ENCODE data around the gene CBR3. TPM values are rescaled to one million over a fixed set of nuclear protein-coding genes. Genes with fewer than 3 reads are reported as not detected.
A peak's percentile ranks its signal among the peaks of the same experiment; 100 is the strongest.

Gene CBR3
- total RNA-seq, 4 donors from 2014 or later: 2.7 to 5.1 (median 3.2) TPM; not detected in 1

DNA sequence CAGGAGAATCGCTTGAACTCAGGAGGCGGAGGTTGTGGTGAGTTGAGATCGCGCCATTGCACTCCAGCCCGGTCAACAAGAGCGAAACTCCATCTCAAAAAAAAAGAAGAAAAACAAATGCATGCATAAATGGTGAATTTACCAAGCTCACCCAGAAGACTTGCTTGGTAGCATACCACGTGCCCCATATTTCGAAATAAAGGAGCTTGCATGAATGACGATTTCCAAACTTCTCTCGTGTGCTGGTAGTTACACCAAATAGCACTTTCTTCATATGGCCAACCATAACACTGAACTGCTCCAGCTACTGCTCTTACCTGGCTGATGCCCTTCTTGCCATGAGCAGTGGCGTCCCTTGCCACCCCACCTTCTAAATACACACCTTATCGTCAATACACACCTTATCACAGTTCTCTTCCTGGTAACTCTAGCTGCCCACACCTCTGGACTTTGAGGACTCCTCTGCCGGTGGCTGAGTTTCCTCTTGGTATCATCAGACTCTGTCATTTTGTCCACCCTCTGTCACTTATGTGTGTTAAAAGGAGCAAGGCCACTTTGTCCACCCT lies 24.6 kb downstream of the CBR3 start:
- peak in 2 of 3 donors; percentile 59 to 62 for DNase-seq
- Histone ChIP-seq H3K36me3 (no peaks in the 10 kb centered on the region), H3K27ac (peak overlapping the region in 1 of 4 donors; percentile 22), H3K4me3 (peak overlapping the region in 1 of 4 donors; percentile 4), H3K9me3 (no peaks in the 10 kb centered on the region), H3K4me1 (peaks cover 0 to 13% (median 3%) of the 10 kb centered on the region in 4 donors), H3K27me3 (no peaks in the 10 kb centered on the region)
- peak in 1 of 2 donors; percentile 47 for TF ChIP-seq POLR2A (IDR thresholded peaks at IDR 0.05)
- TF ChIP-seq, protein P1, sequence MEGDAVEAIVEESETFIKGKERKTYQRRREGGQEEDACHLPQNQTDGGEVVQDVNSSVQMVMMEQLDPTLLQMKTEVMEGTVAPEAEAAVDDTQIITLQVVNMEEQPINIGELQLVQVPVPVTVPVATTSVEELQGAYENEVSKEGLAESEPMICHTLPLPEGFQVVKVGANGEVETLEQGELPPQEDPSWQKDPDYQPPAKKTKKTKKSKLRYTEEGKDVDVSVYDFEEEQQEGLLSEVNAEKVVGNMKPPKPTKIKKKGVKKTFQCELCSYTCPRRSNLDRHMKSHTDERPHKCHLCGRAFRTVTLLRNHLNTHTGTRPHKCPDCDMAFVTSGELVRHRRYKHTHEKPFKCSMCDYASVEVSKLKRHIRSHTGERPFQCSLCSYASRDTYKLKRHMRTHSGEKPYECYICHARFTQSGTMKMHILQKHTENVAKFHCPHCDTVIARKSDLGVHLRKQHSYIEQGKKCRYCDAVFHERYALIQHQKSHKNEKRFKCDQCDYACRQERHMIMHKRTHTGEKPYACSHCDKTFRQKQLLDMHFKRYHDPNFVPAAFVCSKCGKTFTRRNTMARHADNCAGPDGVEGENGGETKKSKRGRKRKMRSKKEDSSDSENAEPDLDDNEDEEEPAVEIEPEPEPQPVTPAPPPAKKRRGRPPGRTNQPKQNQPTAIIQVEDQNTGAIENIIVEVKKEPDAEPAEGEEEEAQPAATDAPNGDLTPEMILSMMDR (IDR thresholded peaks at IDR 0.05): no peak

- Histone ChIP-seq H3K36me3 (peaks cover 0 to 3% (median 0%) of the 10 kb centered on the region in 3 donors), H3K27me3 (no peaks in the 10 kb centered on the region), H3K9me3 (no peaks in the 10 kb centered on the region), H3K4me1 (peaks cover 0 to 8% (median under 1%) of the 10 kb centered on the region in 4 donors), H3K4me3 (no peak overlapping the region), H3K27ac (no peak overlapping the region)
- DNase-seq: no peak
- TF ChIP-seq POLR2A (IDR thresholded peaks at IDR 0.05): no peak
- TF ChIP-seq, protein P1 (IDR thresholded peaks at IDR 0.05): no peak
These were observed 25.9 kb downstream of the CBR3 start for GRCh38 chr21:36160850-36161178.

DNA sequence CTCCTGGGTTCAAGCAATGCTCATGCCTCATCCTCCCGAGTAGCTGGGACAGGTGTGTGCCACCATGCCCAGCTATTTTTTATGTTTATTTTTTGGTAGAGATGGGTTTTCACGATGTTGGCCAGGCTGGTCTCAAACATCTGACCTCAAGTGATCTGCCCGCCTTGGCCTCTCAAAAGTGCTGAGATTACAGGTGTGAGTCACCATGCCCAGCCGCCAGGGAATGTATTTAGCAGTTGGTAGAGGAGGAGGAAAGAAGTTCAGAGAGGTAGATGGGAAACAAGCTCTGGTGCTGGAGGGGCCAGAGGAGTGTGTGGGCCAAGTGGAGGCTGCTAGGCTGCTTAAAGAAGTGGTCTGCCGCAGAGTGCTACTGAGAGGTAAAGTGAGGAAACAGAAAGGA lies 27.8 kb downstream of the CBR3 start:
- Histone ChIP-seq H3K9me3 (no peaks in the 10 kb centered on the region), H3K27me3 (no peaks in the 10 kb centered on the region), H3K36me3 (peaks cover 0 to 11% (median 0%) of the 10 kb centered on the region in 3 donors), H3K4me3 (no peak overlapping the region), H3K27ac (no peak overlapping the region), H3K4me1 (peaks cover 0 to 8% (median 0%) of the 10 kb centered on the region in 4 donors)
- no peak for DNase-seq
- TF ChIP-seq, protein P1 (IDR thresholded peaks at IDR 0.05): no peak
- TF ChIP-seq POLR2A (IDR thresholded peaks at IDR 0.05): no peak

DNA sequence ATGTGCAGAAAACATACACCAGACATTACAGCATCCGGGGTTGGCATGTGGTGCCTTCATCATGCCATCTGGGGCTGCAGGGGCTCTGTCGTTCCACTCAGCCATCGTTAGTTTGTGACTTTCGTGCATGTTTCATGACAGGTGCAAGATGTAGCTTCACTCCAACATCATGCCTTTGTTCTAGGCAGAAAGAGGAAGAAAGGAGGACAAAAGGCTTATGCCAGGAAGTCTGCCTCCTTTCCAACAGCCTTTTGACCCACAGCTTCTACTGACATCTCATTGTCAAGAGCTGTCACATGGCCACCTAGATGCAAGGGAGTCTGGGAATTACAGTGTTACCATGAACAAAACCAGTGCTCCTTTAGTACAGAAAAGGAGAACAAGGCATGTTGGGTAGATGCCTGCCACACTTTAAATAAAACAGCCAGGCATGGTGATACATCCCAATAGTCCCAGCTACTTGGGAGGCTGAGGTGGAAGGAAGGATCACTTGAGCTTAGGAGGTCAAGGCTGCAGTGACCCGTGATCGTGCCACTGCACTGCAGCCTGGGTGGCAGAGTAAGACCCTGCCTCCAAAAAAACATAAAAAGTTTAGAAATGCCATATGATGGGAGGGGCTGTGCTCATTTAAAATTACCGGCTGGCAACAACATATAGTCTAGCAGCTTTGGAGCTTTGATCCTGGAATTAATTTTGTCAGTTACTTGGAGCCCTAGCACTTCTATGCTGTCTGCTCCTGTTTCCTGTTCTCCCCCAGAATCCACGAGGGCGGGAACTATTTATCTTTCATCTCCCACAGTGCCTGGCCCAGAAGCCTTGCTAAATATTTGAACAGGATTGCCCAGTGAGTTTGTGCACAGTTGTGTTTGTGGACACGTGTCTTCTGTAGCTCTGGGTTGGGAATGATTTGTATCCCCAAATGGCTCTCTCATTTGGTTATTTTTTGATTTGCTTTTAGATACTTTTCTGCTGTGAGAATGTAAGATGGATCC lies 29.2 kb downstream of the CBR3 start:
- Histone ChIP-seq H3K4me3 (no peak overlapping the region), H3K27me3 (no peaks in the 10 kb centered on the region), H3K4me1 (peaks cover 0 to 8% (median 0%) of the 10 kb centered on the region in 4 donors), H3K27ac (peak overlapping the region in 1 of 4 donors; percentile 10), H3K36me3 (peaks cover 0 to 20% (median 0%) of the 10 kb centered on the region in 3 donors), H3K9me3 (no peaks in the 10 kb centered on the region)
- TF ChIP-seq, protein P1 (IDR thresholded peaks at IDR 0.05): no peak
- no peak for TF ChIP-seq POLR2A (IDR thresholded peaks at IDR 0.05)
- DNase-seq: no peak

DNA sequence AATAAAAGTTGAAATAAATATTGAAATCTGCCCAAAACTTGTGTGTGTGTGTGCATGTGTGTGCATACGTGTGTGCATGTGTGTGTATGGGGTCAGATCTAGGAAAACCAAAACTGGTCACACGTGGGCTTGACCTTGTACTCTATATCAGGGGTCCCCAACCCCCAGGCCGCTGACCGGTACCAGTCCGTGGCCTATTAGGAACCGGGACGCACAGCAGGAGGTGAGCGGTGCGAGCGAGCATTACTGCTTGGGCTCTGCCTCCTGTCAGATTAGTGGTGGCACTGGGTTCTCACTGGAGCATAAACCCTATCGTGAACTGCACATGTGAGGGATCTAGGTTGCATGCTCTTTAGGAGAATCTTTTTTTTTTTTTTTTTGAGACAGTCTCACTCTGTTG lies 30.5 kb downstream of the CBR3 start:
- peaks cover 0 to 8% (median 0%) of the 10 kb centered on the region in 4 donors for H3K4me1 ChIP-seq
- no peaks in the 10 kb centered on the region for H3K9me3 ChIP-seq
- peaks cover 0 to 33% (median 0%) of the 10 kb centered on the region in 3 donors for H3K36me3 ChIP-seq
- no peak overlapping the region for H3K27ac ChIP-seq
- H3K27me3 ChIP-seq: no peaks in the 10 kb centered on the region
- TF ChIP-seq POLR2A (IDR thresholded peaks at IDR 0.05): no peak
- TF ChIP-seq, protein P1 (IDR thresholded peaks at IDR 0.05): no peak
- DNase-seq: no peak
- no peak overlapping the region for H3K4me3 ChIP-seq
